Heart left ventricle (tissue), 16 donors: ENCODE data around the gene TMEM220. TPM values are rescaled to one million over a fixed set of nuclear protein-coding genes. Genes with fewer than 3 reads are reported as not detected.
A peak's percentile ranks its signal among the peaks of the same experiment; 100 is the strongest.
"Not testable (repeated sequence)": the region's sequence is repeated elsewhere in the genome, so short reads cannot be mapped to it uniquely, and the experiment has no call there.

Source experiments
- ATAC-seq, 4 donors: fragments of 200-7000 bp; cut with Tn5 transposase; one replicate each; pipeline ENCODE4 v1.9.1; 2020 to 2022; ENCODE audit warnings: moderate library complexity in 4 of 4, mild to moderate bottlenecking in 3 of 4, moderate number of reproducible peaks in 1 of 4
- DNase-seq, 5 donors: peaks; one replicate each; pipeline ENCODE4 v3.0.0-alpha.2; 2020
- H3K27ac ChIP-seq, 12 donors: fragments of 200-600 bp; sonication (generic) in 4 of 12; one replicate each; pipeline versions ENCODE4 v1.5.0 to v1.8.0; 2016 to 2022; ENCODE audit warnings: mild to moderate bottlenecking in 2 of 12
- H3K27me3 ChIP-seq, 9 donors: fragments of 200-600 bp; sonication (generic) in 2 of 9; one replicate each; pipeline versions ENCODE4 v1.5.1 to v1.8.0; 2016 to 2022; ENCODE audit warnings: mild to moderate bottlenecking in 3 of 9
- H3K36me3 ChIP-seq, 9 donors: fragments of 200-600 bp; sonication (generic) in 2 of 9; one replicate each; pipeline versions ENCODE4 v1.5.0 to v1.8.0; 2018 to 2022; ENCODE audit warnings: mild to moderate bottlenecking in 2 of 9
- H3K4me1 ChIP-seq, 12 donors: fragments of 200-600 bp; sonication (generic) in 4 of 12; one replicate each; pipeline versions ENCODE4 v1.5.0 to v1.8.0; 2016 to 2022; ENCODE audit warnings: mild to moderate bottlenecking in 3 of 12
- H3K4me3 ChIP-seq, 12 donors: fragments of 200-600 bp; sonication (generic) in 4 of 12; one replicate each; pipeline versions ENCODE4 v1.5.0 to v1.8.0; 2017 to 2022; ENCODE audit warnings: mild to moderate bottlenecking in 9 of 12, moderate library complexity in 4 of 12
- H3K9me3 ChIP-seq, 12 donors: fragments of 200-600 bp; sonication (generic) in 4 of 12; one replicate each; pipeline versions ENCODE4 v1.5.0 to v1.8.0; 2016 to 2022; ENCODE audit warnings: mild to moderate bottlenecking in 1 of 12
- CTCF ChIP-seq, 12 donors: fragments of 200-600 bp; sonication (generic) in 4 of 12; IDR thresholded peaks; one replicate each; pipeline versions ENCODE4 v1.5.0 to v1.8.0; 2018 to 2022; ENCODE audit warnings: antibody characterized with exemption in 12 of 12, mild to moderate bottlenecking in 5 of 12
- POLR2A ChIP-seq, 2 donors: fragments of 450-650 bp; IDR thresholded peaks; one replicate each; pipeline ENCODE4 v1.6.1; 2017; ENCODE audit warnings: antibody characterized with exemption in 2 of 2, mild to moderate bottlenecking in 2 of 2, moderate library complexity in 2 of 2
- WGBS, 4 donors: extraction: QIAGEN DNeasy Blood & Tissue Kit in 2 of 4; methylation state at CpG; one replicate each; pipeline versions ENCODE4 v1.1.5 to v1.1.7; 2013 to 2018; 5-methylcytosine and 5-hydroxymethylcytosine counted together
- intact Hi-C, 10 donors: fragments of 100-400 bp; cut with DNase I; formaldehyde crosslinking; loops; one replicate each; pipeline versions ENCODE4 v1.11.1 to v1.14.2; 2022
- polyA plus RNA-seq, 2 donors: library from polyadenylated mRNA; stranded (reverse); fragments of 200-250 nt; gene quantifications; one replicate each; pipeline ENCODE4 v1.2.3, GENCODE V29; 2013
- total RNA-seq, 9 donors: library from RNA; depleted of rRNA in 2 of 9; stranded (reverse); fragments of >200 nt in 2 of 9; fragmentation: NEBNext Ultra II Directional in 3 of 9; extraction: Animal tissue kit (Norgen Biotek cat#: 25700) in 3 of 9; gene quantifications; one replicate each; pipeline versions ENCODE4 v1.1.0 to v1.2.4, GENCODE V29; 2016 to 2023
- donor health status: ischemic (EF 13 %, LVEDD 7.1; RV severe dilation, severe dysfunction).
- donor health status: healthy with polysubstance abuse.
- donor health status: DM: no; HTN: yes; CAD: no.
- donor health status: DM: no; HTN: no; CAD: no.
- donor health status: ischemic (EF 25% LVEDD 6.9; RV normal size, moderate dysfunction).
- donor health status: ischemic (EF 25% LVEDD 5.7; RV mildly dilated, moderate dysfunction).
- donor health status: healthy.
- donor health status: DM: yes; HTN: yes; CAD: no.
- donor health status: ischemic (EF 35%, LVEDD 5.7; RV mildly dilated, moderate dysfunction).
- donor health status: nonischemic (EF 11% LVEDD 7.7; RV severe dilation, severe dysfunction).
- donor health status: DM: yes; HTN: yes; CAD: no.
- donor health status: PGD.
- donor health status: ischemic (EF 29% LVEDD 5.4; RV normal size, mild dysfunction).
- donor health status: nonischemic (EF 23%, LVEDD 6.1; RV moderate dilation, normal function).

TMEM220 gene
- total and polyA plus RNA-seq, 11 donors = 3.2 to 13.9 (median 6.3) TPM

- Histone ChIP-seq H3K9me3 (no peaks in the 10 kb centered on the region), H3K27ac (peak overlapping the region in 1 of 12 donors; percentile 29), H3K4me1 (peaks cover 6 to 52% (median 21%) of the 10 kb centered on the region in 12 donors), H3K27me3 (no peaks in the 10 kb centered on the region), H3K4me3 (no peak overlapping the region), H3K36me3 (peaks cover 0 to 12% (median 8%) of the 10 kb centered on the region in 9 donors)
- ATAC-seq (no peak), DNase-seq (no peak)
- intact Hi-C loops = no loop called here
- WGBS, 4 donors = 84 to 100% (median 94%) methylated on average over 1 of the region's 1 CpG
- TF ChIP-seq POLR2A (IDR thresholded peaks at IDR 0.05) (no peak), CTCF (IDR thresholded peaks at IDR 0.05) (no peak)
Measured at GRCh38 chr17:10699856-10700255, 30.0 kb downstream of the TMEM220 start.

GRCh38 chr17:10698096-10698818, 31.6 kb downstream of the TMEM220 start:
- WGBS, 4 donors = 18 to 23% (median 19%) methylated on average over 18 of the region's 18 CpGs
- Histone ChIP-seq H3K27ac (peak overlapping the region; percentile 86 to 99 (median 93)), H3K36me3 (peaks cover 0 to 24% (median 22%) of the 10 kb centered on the region in 9 donors), H3K27me3 (no peaks in the 10 kb centered on the region), H3K4me3 (peak overlapping the region; percentile 68 to 99 (median 90)), H3K9me3 (no peaks in the 10 kb centered on the region), H3K4me1 (peaks cover 6 to 52% (median 21%) of the 10 kb centered on the region in 12 donors)
- DNase-seq (no peak), ATAC-seq (no peak)
- intact Hi-C loops = no loop called here
- TF ChIP-seq POLR2A (IDR thresholded peaks at IDR 0.05) = no peak

GRCh38 chr17:10697092-10698081, 32.4 kb downstream of the TMEM220 start, which contains the start of the genes ADPRM and SCO1:
Gene ADPRM, plus strand, starts transcription at chr17:10697594. Its CDS starts 7,333 bp downstream, at chr17:10704927.
Gene SCO1, minus strand, starts transcription at chr17:10697533. Its CDS starts 26 bp downstream, at chr17:10697507.
- Histone ChIP-seq H3K27ac (peak within 1 kb of the TSS; percentile 86 to 99 (median 93)), H3K9me3 (no peaks in the 10 kb centered on the region), H3K27me3 (no peaks in the 10 kb centered on the region), H3K4me3 (peak within 1 kb of the TSS; percentile 68 to 99 (median 90)), H3K36me3 (peaks cover 0 to 33% (median 31%) of the 10 kb centered on the region in 9 donors), H3K4me1 (peaks cover 6 to 43% (median 17%) of the 10 kb centered on the region in 12 donors)
- 0 to 1% (median 0%) methylated on average over 45 to 84 of the region's 84 CpGs for WGBS, 4 donors
- peak; percentile 49 to 90 for TF ChIP-seq POLR2A (IDR thresholded peaks at IDR 0.05)
- peak in 11 of 12 donors; percentile 17 to 67 (median 38) for TF ChIP-seq CTCF (IDR thresholded peaks at IDR 0.05)
- peak; percentile 93 to 96 (median 96) for DNase-seq
- intact Hi-C loops = no loop called here
- ATAC-seq = peak; percentile 99 to 100 (median 99)

- ATAC-seq, H3K27ac ChIP-seq, H3K27me3 ChIP-seq, intact Hi-C loops, DNase-seq, H3K9me3 ChIP-seq: not testable (repeated sequence)
- Histone ChIP-seq H3K36me3 (peaks cover 3 to 47% (median 46%) of the 10 kb centered on the region in 9 donors), H3K4me1 (peaks cover 6 to 39% (median 17%) of the 10 kb centered on the region in 12 donors), H3K4me3 (peak overlapping the region in 8 of 12 donors; percentile 68 to 99 (median 94))
- WGBS, 4 donors = 90 to 92% (median 91%) methylated on average over 17 of the region's 17 CpGs
Measured at GRCh38 chr17:10695875-10696407, 33.9 kb downstream of the TMEM220 start.
